ENCODE data around the gene C6orf62. TPM values are rescaled to one million over a fixed set of nuclear protein-coding genes. Genes with fewer than 3 reads are reported as not detected.
"Not testable (repeated sequence)": the region's sequence is repeated elsewhere in the genome, so short reads cannot be mapped to it uniquely, and the experiment has no call there.

The C6orf62 gene
- total RNA-seq, 1 donor from 2014 or later, result 109 TPM

DNA sequence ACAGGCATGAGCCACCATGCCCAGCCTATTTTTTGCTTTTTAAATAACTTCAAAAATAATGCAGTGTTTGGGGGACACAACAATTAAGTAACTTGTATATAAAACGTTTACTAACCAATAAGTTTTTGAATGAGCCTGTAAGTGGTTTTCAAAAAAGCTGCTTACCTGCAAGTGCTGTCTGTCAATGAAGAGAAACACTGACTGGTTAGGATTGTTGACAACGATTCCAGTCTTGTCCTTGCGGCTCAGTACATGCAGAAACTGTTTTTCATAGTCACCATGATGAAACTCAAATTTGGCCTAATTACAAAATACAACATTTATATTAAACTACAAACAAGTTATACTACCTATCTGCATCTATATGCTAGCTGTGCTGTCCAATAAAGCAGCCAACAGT lies 10.3 kb downstream of the C6orf62 start:
- Mint-ChIP-seq H3K4me1 (ENCODE audit: low read depth) (peaks cover 43% of the 10 kb centered on the region), H3K27me3 (ENCODE audit: insufficient read depth) (no peaks in the 10 kb centered on the region)
- intact Hi-C loops (cut with micrococcal nuclease), result no loop called here

DNA sequence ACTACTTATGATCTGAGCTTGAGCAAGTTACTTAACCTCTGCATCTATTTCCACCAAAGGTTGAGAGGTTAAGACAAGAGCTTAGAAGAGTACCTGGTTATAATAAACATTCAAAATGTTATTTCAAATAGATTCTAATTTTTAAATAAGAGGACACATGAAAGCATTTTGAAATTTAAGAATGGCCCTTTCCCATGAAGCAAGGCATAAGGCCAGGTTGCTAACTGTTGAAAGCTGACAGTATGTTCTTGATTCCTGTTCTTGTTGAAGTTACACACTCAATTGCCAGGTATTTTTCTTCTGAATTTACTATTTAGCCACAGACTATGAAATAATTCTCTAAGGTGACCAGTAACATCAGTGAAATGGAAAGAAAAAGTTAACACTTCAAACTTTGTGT lies 14.5 kb downstream of the C6orf62 start:
- Mint-ChIP-seq H3K27ac (no peak overlapping the region), H3K4me1 (ENCODE audit: low read depth) (peaks cover 34% of the 10 kb centered on the region), H3K27me3 (ENCODE audit: insufficient read depth) (no peaks in the 10 kb centered on the region), H3K4me3 (no peak overlapping the region), H3K36me3 (ENCODE audit: low read depth) (peaks cover 58% of the 10 kb centered on the region), H3K9me3 (no peaks in the 10 kb centered on the region)
- intact Hi-C loops (cut with micrococcal nuclease), result no loop called here
- no peak for DNase-seq (ENCODE audit: low spot score)

More for the DNA sequence above, 10.3 kb downstream of the C6orf62 start:
- DNase-seq (ENCODE audit: low spot score), result no peak
- Mint-ChIP-seq H3K36me3 (ENCODE audit: low read depth) (peaks cover 63% of the 10 kb centered on the region), H3K27ac (no peak overlapping the region), H3K9me3 (no peaks in the 10 kb centered on the region), H3K4me3 (no peak overlapping the region)

DNA sequence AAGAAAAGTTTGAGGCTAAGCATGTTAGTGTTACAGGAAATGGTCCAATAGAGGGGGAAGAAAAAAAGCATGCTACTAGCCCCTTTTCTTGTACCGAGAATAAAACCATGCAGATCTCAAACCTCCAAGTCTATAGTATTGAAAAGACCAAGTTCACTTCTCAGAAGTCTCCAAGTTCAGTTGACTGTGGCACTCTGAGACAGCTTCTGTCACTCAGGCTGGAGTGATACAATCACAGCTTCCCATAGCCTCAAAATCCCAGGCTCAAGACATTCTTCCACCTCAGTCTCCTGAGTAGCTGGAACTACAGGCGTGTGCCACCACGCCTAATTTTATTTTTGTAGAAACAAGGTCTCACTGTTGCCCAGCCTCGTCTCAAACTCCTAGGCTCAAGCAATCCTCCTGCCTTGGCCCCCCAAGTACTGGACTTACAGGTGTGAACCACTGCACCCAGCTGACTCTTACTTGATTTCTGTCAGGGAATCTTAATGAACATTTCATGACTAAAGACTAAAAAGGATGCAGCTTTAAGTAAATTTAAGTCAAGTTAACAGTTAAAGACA lies 16.2 kb downstream of the C6orf62 start:
- peaks cover 30% of the 10 kb centered on the region for H3K4me1 Mint-ChIP-seq (ENCODE audit: low read depth)
- intact Hi-C loops (cut with micrococcal nuclease), result no loop called here
- H3K9me3 Mint-ChIP-seq, result no peaks in the 10 kb centered on the region
- peaks cover 55% of the 10 kb centered on the region for H3K36me3 Mint-ChIP-seq (ENCODE audit: low read depth)
- H3K27ac Mint-ChIP-seq, result no peak overlapping the region
- DNase-seq (ENCODE audit: low spot score), result no peak
- H3K4me3 Mint-ChIP-seq, result no peak overlapping the region
- no peaks in the 10 kb centered on the region for H3K27me3 Mint-ChIP-seq (ENCODE audit: insufficient read depth)

DNA sequence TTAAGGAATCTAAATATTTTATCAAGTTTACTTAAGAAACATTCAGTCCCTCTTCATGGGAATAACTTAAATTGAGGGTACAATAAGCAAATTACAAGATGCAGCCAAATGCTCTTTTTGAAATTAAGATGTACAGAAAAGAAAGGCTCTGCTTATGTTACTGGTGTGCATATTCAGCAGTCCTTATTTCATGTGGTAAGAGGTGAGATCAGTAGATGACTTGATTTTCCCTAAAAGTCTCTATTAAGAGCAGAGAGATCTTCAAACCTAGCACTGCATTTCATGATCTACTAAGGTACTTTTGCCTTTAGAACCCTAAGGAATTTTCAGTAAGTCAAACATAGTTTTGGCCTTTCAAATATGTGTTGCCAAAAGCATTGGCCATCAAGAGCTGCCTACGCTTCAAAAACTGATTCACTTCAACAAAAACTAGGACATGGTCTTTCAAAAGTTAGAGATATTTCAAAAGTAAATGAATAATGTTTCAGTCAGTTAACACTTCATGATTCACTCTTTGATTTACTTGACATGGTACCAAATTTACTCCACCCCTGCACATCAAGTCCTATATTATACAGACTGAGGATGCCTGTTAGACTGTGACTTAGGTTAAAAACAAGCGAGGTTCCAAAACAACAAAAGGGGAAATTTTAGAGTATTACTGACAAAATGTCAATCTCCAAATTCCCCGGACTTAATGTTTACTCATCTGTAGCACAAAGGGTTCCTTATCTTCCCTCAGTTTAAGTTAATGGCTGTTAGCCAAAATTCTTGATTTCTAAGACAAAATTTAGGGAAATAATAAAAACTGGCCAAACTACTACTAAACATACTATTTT lies 19.2 kb downstream of the C6orf62 start:
- Mint-ChIP-seq H3K27me3 (ENCODE audit: insufficient read depth) (no peaks in the 10 kb centered on the region), H3K4me3 (no peak overlapping the region), H3K36me3 (ENCODE audit: low read depth) (peaks cover 38% of the 10 kb centered on the region), H3K27ac (peak overlapping the region; percentile 75), H3K4me1 (ENCODE audit: low read depth) (peaks cover 22% of the 10 kb centered on the region), H3K9me3 (no peaks in the 10 kb centered on the region)
- intact Hi-C loops (cut with micrococcal nuclease), result loop anchor here (10.0 kb wide), 2 partner anchors 205 to 415 kb away; partner anchors contain the start of gene ALDH5A1
- no peak for DNase-seq (ENCODE audit: low spot score)

DNA sequence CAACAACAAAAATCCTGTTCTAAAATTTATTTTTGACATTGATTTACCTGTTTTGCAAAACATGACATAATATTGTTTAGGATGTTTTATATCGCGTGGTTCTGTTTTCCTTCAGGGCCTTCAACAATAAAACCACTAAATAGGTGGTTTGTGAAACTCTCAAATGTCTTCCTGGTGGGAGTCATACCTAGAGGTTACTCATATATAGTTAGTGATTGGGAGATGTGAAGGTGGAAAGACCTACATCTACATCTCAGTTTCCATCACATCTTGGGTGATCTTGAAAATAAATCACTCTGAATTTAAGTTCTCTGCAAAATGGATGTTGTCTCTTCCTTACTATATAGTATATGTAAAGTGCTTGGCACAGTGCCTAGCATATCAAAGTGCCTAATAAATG lies 22.9 kb downstream of the C6orf62 start:
- peaks cover 18% of the 10 kb centered on the region for H3K36me3 Mint-ChIP-seq (ENCODE audit: low read depth)
- DNase-seq (ENCODE audit: low spot score), result no peak
- H3K9me3 Mint-ChIP-seq, result no peaks in the 10 kb centered on the region
- no peak overlapping the region for H3K27ac Mint-ChIP-seq
- peaks cover 27% of the 10 kb centered on the region for H3K4me1 Mint-ChIP-seq (ENCODE audit: low read depth)
- H3K27me3 Mint-ChIP-seq (ENCODE audit: insufficient read depth), result no peaks in the 10 kb centered on the region
- intact Hi-C loops (cut with micrococcal nuclease), result loop anchor here (1.0 to 10.0 kb wide), 3 partner anchors 70 to 411 kb away; partner anchors contain the start of gene ALDH5A1
- H3K4me3 Mint-ChIP-seq, result no peak overlapping the region

DNA sequence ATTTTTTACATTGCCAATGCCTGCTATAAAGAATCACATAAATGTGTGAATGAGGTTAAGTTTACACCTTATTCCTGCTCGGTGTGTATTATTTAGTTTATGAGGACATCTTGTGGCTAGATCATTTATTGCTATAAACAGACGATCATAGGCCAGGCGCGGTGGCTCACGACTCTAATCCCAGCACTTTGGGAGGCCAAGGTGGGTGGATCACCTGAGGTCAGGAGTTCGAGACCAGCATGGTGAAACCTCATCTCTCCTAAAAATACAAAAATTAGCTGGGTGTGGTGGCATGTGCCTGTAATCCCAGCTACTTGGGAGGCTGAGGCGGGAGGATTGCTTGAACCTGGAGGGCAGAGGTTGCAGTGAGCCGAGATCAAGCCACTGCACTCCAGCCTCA lies 23.3 kb downstream of the C6orf62 start:
- not testable (repeated sequence) for DNase-seq (ENCODE audit: low spot score)

DNA sequence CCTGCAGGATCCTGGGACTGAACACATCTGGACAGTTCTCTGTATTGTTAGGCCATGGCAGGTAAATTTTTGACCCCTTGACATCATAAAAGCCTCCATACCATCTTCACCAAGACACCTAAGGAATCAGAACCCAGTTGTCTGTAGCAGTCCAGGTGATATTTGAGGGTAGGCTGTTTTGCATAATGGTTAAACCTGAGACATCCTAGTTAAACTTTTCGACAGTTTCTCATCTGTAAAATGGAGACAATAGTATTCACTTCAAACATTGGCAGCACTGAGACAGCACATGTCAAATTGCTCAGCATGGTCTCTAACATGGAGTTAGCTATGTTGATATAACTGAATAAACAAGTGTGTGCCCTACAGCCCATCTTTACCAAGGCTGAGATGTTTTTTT lies 24.8 kb downstream of the C6orf62 start:
- peaks cover 17% of the 10 kb centered on the region for H3K4me1 Mint-ChIP-seq (ENCODE audit: low read depth)
- H3K4me3 Mint-ChIP-seq, result no peak overlapping the region
- no peaks in the 10 kb centered on the region for H3K9me3 Mint-ChIP-seq
- intact Hi-C loops (cut with micrococcal nuclease), result loop anchor here (2.0 to 10.0 kb wide), 4 partner anchors 169 to 409 kb away; partner anchors contain the start of gene ALDH5A1
- no peak for DNase-seq (ENCODE audit: low spot score)
- H3K36me3 Mint-ChIP-seq (ENCODE audit: low read depth), result peaks cover 9% of the 10 kb centered on the region
- no peaks in the 10 kb centered on the region for H3K27me3 Mint-ChIP-seq (ENCODE audit: insufficient read depth)
- H3K27ac Mint-ChIP-seq, result no peak overlapping the region

More for the DNA sequence above, 23.3 kb downstream of the C6orf62 start:
- not testable (repeated sequence) for H3K27me3 Mint-ChIP-seq (ENCODE audit: insufficient read depth); H3K4me3 Mint-ChIP-seq; H3K9me3 Mint-ChIP-seq
- intact Hi-C loops (cut with micrococcal nuclease), result loop anchor here (1.0 to 10.0 kb wide), 7 partner anchors 28 to 411 kb away; partner anchors contain the start of genes ACOT13 and ALDH5A1
- Mint-ChIP-seq H3K4me1 (ENCODE audit: low read depth) (peaks cover 27% of the 10 kb centered on the region), H3K36me3 (ENCODE audit: low read depth) (peaks cover 15% of the 10 kb centered on the region), H3K27ac (peak overlapping the region; percentile 58)

DNA sequence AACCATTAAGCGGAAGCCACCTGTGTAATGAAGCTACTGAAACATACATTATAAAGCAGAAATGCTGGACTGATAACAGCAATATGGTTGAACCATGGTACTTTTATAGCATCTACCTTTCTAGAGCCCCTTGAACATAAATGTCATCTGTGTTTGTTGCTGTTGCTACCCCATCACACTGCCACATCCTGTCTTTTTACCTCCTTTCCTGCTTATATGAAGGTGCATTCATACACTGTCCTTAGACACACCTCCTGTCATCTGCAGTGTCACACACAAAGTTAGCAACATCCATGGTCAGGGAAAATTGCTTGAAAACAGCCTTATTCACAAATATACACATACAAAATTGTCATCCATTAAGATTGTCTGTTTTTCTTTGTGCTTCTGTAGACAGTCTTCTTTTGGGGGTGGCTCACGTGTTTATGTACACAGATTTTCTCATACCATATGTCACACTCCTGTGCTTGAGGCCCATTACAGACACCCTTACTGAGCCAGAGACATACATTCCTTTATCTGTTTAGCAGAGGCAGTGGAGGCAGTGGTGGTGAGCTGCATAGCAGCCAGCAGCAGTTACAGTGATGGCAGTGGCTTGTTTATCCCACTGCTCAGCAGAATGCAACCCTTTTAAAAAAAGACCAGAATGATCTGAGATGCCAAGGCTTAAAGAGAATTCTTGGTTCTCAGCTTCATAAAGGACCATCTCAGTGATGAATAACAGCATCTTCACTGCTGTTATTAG lies 25.9 kb downstream of the C6orf62 start:
- Mint-ChIP-seq H3K4me3 (no peak overlapping the region), H3K27ac (no peak overlapping the region), H3K4me1 (ENCODE audit: low read depth) (peaks cover 17% of the 10 kb centered on the region), H3K36me3 (ENCODE audit: low read depth) (peaks cover 5% of the 10 kb centered on the region), H3K27me3 (ENCODE audit: insufficient read depth) (no peaks in the 10 kb centered on the region), H3K9me3 (no peaks in the 10 kb centered on the region)
- DNase-seq (ENCODE audit: low spot score), result no peak
- intact Hi-C loops (cut with micrococcal nuclease), result loop anchor here (10.0 kb wide), 2 partner anchors 198 to 408 kb away; partner anchors contain the start of gene ALDH5A1

DNA sequence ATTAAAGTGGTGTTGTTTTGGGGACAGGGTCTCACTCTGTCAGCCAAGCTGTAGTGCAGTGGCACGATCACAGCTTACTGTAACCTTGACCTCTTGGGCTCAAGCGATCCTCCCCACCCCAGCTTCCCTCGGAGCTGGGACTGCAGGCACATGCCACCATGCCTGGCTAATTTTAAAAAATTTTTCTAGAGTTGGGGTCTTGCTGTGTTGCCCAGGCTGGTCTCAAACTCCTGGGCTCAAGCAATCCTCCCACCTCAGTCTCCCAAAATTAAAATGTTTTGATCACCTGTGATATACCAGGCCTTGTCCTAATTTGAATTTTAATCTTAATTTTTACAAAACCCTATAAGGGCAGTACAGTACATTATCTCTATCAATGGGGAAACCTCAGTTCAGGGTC lies 26.5 kb downstream of the C6orf62 start:
- intact Hi-C loops (cut with micrococcal nuclease), result loop anchor here (10.0 kb wide), 2 partner anchors 198 to 408 kb away; partner anchors contain the start of gene ALDH5A1
- peaks cover 2% of the 10 kb centered on the region for H3K36me3 Mint-ChIP-seq (ENCODE audit: low read depth)
- no peak overlapping the region for H3K4me3 Mint-ChIP-seq
- peaks cover 17% of the 10 kb centered on the region for H3K4me1 Mint-ChIP-seq (ENCODE audit: low read depth)
- no peaks in the 10 kb centered on the region for H3K27me3 Mint-ChIP-seq (ENCODE audit: insufficient read depth)
- H3K27ac Mint-ChIP-seq, result no peak overlapping the region
- no peak for DNase-seq (ENCODE audit: low spot score)
- no peaks in the 10 kb centered on the region for H3K9me3 Mint-ChIP-seq

DNA sequence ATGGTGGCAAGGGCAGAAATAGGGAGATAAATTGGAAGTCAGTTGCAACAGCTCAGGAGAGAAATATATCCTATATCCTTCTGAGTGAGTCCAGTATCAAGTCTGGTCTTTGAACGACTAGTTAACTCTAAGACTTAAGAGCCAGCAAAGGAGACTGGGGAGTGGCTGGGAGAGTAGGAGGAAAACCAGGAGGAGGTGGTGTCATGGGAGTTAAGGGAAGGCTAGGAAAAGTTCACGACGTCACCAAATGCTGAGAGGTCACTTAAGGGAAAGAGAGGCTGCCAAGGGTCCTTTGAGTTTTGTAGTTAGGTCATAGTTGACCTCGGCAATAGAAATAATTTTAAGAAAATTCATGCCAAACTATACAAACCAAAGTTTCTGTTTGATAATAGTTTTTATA lies 27.0 kb downstream of the C6orf62 start:
- Mint-ChIP-seq H3K4me1 (ENCODE audit: low read depth) (peaks cover 17% of the 10 kb centered on the region), H3K9me3 (no peaks in the 10 kb centered on the region), H3K27ac (no peak overlapping the region), H3K36me3 (ENCODE audit: low read depth) (peaks cover 5% of the 10 kb centered on the region), H3K27me3 (ENCODE audit: insufficient read depth) (no peaks in the 10 kb centered on the region), H3K4me3 (no peak overlapping the region)
- intact Hi-C loops (cut with micrococcal nuclease), result loop anchor here (10.0 kb wide), 2 partner anchors 197 to 407 kb away; partner anchors contain the start of gene ALDH5A1
- no peak for DNase-seq (ENCODE audit: low spot score)

DNA sequence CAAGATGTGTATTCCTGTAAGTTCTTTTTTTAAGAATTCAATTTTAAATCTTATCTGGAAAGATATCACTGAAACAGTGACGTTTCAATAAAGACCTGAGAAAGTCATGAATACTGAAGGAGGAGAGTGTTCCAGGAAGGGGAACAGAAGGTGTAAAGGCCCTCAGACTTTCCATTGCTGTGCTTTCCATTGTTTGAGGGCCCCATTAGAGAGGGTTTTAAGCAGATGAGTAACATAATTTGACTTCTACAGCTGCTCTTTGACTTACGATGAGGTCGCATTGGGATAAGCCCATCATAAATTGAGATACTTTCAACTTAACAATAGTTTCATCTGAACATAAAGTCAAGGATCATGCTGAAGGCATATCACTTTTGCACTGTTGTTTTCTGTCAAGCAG lies 27.4 kb downstream of the C6orf62 start:
- no peaks in the 10 kb centered on the region for H3K9me3 Mint-ChIP-seq
- no peak for DNase-seq (ENCODE audit: low spot score)
- H3K4me1 Mint-ChIP-seq (ENCODE audit: low read depth), result peaks cover 17% of the 10 kb centered on the region
- peaks cover 5% of the 10 kb centered on the region for H3K36me3 Mint-ChIP-seq (ENCODE audit: low read depth)
- no peak overlapping the region for H3K27ac Mint-ChIP-seq
- H3K27me3 Mint-ChIP-seq (ENCODE audit: insufficient read depth), result no peaks in the 10 kb centered on the region
- intact Hi-C loops (cut with micrococcal nuclease), result loop anchor here (10.0 kb wide), 2 partner anchors 197 to 407 kb away; partner anchors contain the start of gene ALDH5A1
- H3K4me3 Mint-ChIP-seq, result no peak overlapping the region

DNA sequence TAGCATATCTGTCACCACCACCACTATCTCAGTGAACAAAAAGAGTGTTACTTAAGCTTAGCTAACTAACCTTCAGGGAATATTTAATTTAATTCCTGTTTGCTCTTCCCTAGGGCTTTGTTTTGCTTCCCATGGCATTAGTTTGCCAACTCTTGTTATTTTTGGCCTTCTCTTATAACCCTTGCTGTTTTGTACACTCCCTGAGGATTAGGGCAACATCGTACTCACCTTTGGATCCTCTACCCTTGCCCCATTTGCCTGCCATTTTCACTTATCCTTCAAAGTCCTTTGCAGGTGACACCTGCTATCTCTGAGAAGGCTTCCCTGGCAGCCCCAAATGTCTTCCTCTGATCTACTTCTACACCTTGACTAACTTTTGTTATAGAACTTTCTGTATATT lies 28.4 kb downstream of the C6orf62 start:
- peaks cover 14% of the 10 kb centered on the region for H3K4me1 Mint-ChIP-seq (ENCODE audit: low read depth)
- peak overlapping the region; percentile 9 for H3K27ac Mint-ChIP-seq
- no peaks in the 10 kb centered on the region for H3K9me3 Mint-ChIP-seq
- peaks cover 5% of the 10 kb centered on the region for H3K36me3 Mint-ChIP-seq (ENCODE audit: low read depth)
- H3K4me3 Mint-ChIP-seq, result no peak overlapping the region
- no peak for DNase-seq (ENCODE audit: low spot score)
- no peaks in the 10 kb centered on the region for H3K27me3 Mint-ChIP-seq (ENCODE audit: insufficient read depth)
- intact Hi-C loops (cut with micrococcal nuclease), result loop anchor here (10.0 kb wide), 2 partner anchors 196 to 406 kb away; partner anchors contain the start of gene ALDH5A1
